AG10803 (cell line): Measurements from ENCODE around the gene LRP1-AS.

Source experiments
- DNase-seq: peaks from one replicate; pipeline ENCODE4 v3.0.0; 2010; ENCODE audit warnings: low read depth
- H3K4me3 ChIP-seq: 2 replicates; pipeline ENCODE4 v1.5.1; 2011; ENCODE audit warnings: mild to moderate bottlenecking, low read length, control low read depth
- TF ChIP-seq, protein P1 (sequence below): conservative IDR thresholded peaks from 2 replicates; pipeline ENCODE4 v1.5.1; 2011; ENCODE audit warnings: mild to moderate bottlenecking, low read length, control low read depth, inconsistent platforms

LRP1-AS gene

DNA sequence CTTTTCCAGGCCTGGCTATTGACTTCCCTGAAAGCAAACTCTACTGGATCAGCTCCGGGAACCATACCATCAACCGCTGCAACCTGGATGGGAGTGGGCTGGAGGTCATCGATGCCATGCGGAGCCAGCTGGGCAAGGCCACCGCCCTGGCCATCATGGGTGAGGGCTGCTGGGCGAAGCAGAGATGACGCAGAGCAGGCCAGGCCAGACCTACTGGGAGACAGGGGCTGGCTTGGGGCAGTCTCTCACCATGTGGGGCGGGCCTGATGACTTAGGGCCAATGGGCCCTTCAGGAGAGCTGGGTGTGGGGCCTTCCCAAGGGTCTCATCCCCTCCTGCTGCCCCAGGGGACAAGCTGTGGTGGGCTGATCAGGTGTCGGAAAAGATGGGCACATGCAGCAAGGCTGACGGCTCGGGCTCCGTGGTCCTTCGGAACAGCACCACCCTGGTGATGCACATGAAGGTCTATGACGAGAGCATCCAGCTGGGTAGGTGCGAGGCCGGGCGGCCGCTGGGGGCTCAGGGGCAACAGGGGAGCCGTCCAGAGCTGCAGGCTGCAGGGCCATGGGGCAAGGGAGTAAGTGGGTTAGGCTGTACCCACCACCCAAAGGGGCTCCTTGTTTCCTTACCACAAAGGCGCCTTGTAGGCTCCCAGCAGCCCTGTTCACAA, 33.0 kb upstream of the LRP1-AS start:
- TF ChIP-seq, protein P1, sequence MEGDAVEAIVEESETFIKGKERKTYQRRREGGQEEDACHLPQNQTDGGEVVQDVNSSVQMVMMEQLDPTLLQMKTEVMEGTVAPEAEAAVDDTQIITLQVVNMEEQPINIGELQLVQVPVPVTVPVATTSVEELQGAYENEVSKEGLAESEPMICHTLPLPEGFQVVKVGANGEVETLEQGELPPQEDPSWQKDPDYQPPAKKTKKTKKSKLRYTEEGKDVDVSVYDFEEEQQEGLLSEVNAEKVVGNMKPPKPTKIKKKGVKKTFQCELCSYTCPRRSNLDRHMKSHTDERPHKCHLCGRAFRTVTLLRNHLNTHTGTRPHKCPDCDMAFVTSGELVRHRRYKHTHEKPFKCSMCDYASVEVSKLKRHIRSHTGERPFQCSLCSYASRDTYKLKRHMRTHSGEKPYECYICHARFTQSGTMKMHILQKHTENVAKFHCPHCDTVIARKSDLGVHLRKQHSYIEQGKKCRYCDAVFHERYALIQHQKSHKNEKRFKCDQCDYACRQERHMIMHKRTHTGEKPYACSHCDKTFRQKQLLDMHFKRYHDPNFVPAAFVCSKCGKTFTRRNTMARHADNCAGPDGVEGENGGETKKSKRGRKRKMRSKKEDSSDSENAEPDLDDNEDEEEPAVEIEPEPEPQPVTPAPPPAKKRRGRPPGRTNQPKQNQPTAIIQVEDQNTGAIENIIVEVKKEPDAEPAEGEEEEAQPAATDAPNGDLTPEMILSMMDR: no peak
- no peak overlapping the region for H3K4me3 ChIP-seq
- no peak for DNase-seq

DNA sequence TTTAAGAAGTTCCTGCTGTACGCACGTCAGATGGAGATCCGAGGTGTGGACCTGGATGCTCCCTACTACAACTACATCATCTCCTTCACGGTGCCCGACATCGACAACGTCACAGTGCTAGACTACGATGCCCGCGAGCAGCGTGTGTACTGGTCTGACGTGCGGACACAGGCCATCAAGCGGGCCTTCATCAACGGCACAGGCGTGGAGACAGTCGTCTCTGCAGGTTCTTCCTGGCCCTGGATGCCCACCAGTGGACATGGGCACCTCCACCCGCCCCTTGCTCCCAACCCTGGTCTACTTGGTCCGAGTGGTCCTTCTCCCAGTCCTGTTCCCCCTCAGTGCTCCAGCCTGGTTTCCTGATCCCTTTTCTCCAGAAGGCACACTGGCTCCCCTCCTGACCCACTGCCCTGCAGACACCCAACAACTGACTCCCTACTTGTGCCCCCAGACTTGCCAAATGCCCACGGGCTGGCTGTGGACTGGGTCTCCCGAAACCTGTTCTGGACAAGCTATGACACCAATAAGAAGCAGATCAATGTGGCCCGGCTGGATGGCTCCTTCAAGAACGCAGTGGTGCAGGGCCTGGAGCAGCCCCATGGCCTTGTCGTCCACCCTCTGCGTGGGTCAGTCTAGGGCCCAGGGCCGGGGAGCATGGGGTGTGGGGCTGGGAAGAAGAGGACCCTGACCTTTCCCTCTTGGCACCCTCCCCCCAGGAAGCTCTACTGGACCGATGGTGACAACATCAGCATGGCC, 32.1 kb upstream of the LRP1-AS start:
- TF ChIP-seq, protein P1: no peak
- H3K4me3 ChIP-seq: no peak overlapping the region
- no peak for DNase-seq

DNA sequence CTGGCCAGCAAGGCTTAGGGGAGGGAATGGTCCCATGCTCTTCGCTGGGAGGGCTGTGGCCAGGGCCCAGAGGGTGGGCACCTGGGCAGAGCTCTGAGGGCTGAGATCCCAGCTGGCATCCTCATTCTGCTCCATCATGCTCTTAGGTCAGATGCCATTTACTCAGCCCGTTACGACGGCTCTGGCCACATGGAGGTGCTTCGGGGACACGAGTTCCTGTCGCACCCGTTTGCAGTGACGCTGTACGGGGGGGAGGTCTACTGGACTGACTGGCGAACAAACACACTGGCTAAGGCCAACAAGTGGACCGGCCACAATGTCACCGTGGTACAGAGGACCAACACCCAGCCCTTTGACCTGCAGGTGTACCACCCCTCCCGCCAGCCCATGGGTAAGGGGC, 30.8 kb upstream of the LRP1-AS start:
- no peak overlapping the region for H3K4me3 ChIP-seq
- no peak for DNase-seq
- TF ChIP-seq, protein P1: no peak

DNA sequence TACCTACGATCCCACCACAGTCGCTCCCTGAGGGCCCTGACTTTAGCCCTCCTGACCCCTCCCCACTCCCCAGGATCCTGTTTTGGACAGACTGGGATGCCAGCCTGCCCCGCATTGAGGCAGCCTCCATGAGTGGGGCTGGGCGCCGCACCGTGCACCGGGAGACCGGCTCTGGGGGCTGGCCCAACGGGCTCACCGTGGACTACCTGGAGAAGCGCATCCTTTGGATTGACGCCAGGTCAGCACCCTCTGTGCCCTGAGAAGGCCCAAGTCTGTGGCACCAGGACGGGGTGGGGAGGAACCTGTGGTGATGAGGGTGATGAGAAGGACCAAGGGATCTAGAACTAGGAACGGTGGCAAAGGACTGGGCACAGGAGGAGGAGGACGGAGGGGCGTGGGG, 29.9 kb upstream of the LRP1-AS start:
- no peak overlapping the region for H3K4me3 ChIP-seq
- TF ChIP-seq, protein P1: no peak
- DNase-seq: no peak

DNA sequence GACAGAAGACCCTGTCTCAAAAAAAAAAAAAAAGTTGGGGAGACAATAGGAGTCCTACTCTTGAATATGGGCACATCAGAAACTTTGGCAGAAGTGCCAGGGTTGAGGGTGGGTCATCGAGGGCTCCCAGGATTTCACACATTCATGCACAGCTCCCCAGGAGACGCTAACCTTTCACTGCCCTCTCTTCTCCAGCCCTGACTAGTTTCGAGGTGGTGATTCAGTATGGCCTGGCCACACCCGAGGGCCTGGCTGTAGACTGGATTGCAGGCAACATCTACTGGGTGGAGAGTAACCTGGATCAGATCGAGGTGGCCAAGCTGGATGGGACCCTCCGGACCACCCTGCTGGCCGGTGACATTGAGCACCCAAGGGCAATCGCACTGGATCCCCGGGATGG, 29.4 kb upstream of the LRP1-AS start:
- no peak for DNase-seq
- TF ChIP-seq, protein P1: no peak
- H3K4me3 ChIP-seq: no peak overlapping the region

DNA sequence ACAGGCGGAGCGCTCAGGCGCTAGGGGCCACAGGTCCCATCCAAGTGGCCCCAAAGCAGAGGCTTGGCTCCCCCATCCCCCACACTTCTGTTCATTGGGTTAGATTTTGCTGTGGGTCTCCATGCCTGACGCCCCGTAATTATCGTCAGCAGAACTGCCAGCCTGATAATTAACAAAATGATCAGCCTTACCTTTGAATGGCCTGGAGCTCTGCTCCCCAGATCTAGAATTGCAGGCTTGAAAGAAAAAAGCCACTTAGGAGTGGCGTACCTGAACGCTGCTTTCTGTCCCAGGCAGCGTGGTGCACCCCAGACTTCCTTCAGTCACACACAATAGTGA, 28.7 kb upstream of the LRP1-AS start:
- DNase-seq: no peak
- no peak overlapping the region for H3K4me3 ChIP-seq
- TF ChIP-seq, protein P1: no peak

DNA sequence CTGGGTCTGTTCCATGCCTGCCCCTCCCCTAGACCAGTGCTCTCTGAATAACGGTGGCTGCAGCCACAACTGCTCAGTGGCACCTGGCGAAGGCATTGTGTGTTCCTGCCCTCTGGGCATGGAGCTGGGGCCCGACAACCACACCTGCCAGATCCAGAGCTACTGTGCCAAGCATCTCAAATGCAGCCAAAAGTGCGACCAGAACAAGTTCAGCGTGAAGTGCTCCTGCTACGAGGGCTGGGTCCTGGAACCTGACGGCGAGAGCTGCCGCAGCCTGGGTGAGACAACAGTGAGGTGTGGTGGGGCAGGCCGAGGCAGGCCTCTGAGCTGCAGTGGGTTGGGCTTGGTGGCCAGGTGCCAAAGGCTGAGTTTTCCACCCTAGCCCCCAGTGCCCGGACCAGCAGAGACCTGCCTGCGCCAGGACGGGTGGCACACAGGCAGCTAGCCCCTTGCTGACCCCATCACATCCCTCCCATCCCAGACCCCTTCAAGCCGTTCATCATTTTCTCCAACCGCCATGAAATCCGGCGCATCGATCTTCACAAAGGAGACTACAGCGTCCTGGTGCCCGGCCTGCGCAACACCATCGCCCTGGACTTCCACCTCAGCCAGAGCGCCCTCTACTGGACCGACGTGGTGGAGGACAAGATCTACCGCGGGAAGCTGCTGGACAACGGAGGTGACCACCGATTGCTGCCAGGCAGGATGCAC, 28.2 kb upstream of the LRP1-AS start:
- DNase-seq: peak; percentile 76
- TF ChIP-seq, protein P1: peak; percentile 79
- no peak overlapping the region for H3K4me3 ChIP-seq
